ENCODE results near the gene CA10. TPM values are rescaled to one million over a fixed set of nuclear protein-coding genes. Genes with fewer than 3 reads are reported as not detected.

The CA10 gene
- total and polyA plus RNA-seq, 9 of the 15 experiments (the other 6 are each of a cell fraction or from before 2014, with no cell fraction given) = not detected

- TF ChIP-seq RERE (CRISPR knock-in tag; IDR thresholded peaks at IDR 0.05; ENCODE audit: borderline replicate concordance) = no peak
- TF ChIP-seq IRF2 (CRISPR knock-in tag; IDR thresholded peaks at IDR 0.05) = no peak
- TF ChIP-seq ZNF24 (IDR thresholded peaks at IDR 0.05) = no peak
These were observed 123.1 kb downstream of the CA10 start (continued) for GRCh38 chr17:52035336-52035915.

GRCh38 chr17:52032454-52032853 lies 126.1 kb downstream of the CA10 start:
- Histone ChIP-seq H3K4me2 (ENCODE audit: insufficient read depth, low read length) (no peak overlapping the region), H3K4me1 (replicated peaks in 1 of 2; ENCODE audit: control insufficient read depth in 2 of 2, insufficient read depth in 2 of 2, low read length in 2 of 2) (no peaks in the 10 kb centered on the region), H3K79me2 (ENCODE audit: control insufficient read depth, insufficient read depth, low read length) (no peaks in the 10 kb centered on the region), H3K9me1 (ENCODE audit: control insufficient read depth, insufficient read depth, low read length) (no peaks in the 10 kb centered on the region), H4K20me1 (replicated peaks; ENCODE audit: control insufficient read depth, insufficient read depth, low read length) (no peaks in the 10 kb centered on the region), H2AFZ (ENCODE audit: low read depth, low read length) (no peak overlapping the region), H3K27me3 (ENCODE audit: control insufficient read depth in 2 of 2, insufficient read depth in 2 of 2, low read length in 2 of 2) (no peaks in the 10 kb centered on the region), H3K9me3 (replicated peaks; ENCODE audit: control insufficient read depth, insufficient read depth, low read depth, low read length) (no peaks in the 10 kb centered on the region; the same call in 1 of the 2 replicates), H3K36me3 (ENCODE audit: control insufficient read depth, insufficient read depth, low read length) (no peaks in the 10 kb centered on the region), H3K9ac (ENCODE audit: insufficient read depth in 1 of 2, low read depth in 2 of 2, low read length in 2 of 2) (no peak overlapping the region), H3K27ac (ENCODE audit: extremely low read depth, low read depth, low read length) (no peak overlapping the region), H3K4me3 (no peak overlapping the region)
- ChIA-PET POLR2A (no interaction called here), CTCF (ENCODE audit: low intra/inter-chr PET ratio) (no interaction called here)
- 0% methylated on average over 3 of the region's 3 CpGs for WGBS (ENCODE audit: insufficient coverage, low coverage, missing lambda C conversion rate)
- intact Hi-C loops (cut with micrococcal nuclease) = no loop called here
- FAIRE-seq (no peak), ATAC-seq (no peak), DNase-seq (ENCODE audit: extremely low read depth in 1 of 4, low spot score in 3 of 4) (no peak)
- TF ChIP-seq KLF6 (CRISPR knock-in tag; IDR thresholded peaks at IDR 0.05; ENCODE audit: borderline replicate concordance) (no peak), TAF7 (tag; IDR thresholded peaks at IDR 0.05) (no peak), CSDE1 (IDR thresholded peaks at IDR 0.05) (no peak), EZH2 (IDR thresholded peaks at IDR 0.05; ENCODE audit: borderline replicate concordance, low read depth, low read length) (no peak), KAT7 (CRISPR knock-in tag; IDR thresholded peaks at IDR 0.05; ENCODE audit: borderline replicate concordance) (no peak), ZNF134 (CRISPR knock-in tag; conservative IDR thresholded peaks at IDR 0.05) (no peak), NFE2 (IDR thresholded peaks at IDR 0.05; ENCODE audit: low read depth) (no peak), THAP7 (CRISPR knock-in tag; IDR thresholded peaks at IDR 0.05) (no peak)
- in situ Hi-C loops (cut with MboI) = no loop called here
- no TSS peak for BruUV-seq (replicated peaks)

Measured in K562 (cell line).